ENCODE data around the gene ZNF595.
A peak's percentile ranks its signal among the peaks of the same experiment; 100 is the strongest.
"Not testable (repeated sequence)": the region's sequence is repeated elsewhere in the genome, so short reads cannot be mapped to it uniquely, and the experiment has no call there.

ZNF595 gene

DNA sequence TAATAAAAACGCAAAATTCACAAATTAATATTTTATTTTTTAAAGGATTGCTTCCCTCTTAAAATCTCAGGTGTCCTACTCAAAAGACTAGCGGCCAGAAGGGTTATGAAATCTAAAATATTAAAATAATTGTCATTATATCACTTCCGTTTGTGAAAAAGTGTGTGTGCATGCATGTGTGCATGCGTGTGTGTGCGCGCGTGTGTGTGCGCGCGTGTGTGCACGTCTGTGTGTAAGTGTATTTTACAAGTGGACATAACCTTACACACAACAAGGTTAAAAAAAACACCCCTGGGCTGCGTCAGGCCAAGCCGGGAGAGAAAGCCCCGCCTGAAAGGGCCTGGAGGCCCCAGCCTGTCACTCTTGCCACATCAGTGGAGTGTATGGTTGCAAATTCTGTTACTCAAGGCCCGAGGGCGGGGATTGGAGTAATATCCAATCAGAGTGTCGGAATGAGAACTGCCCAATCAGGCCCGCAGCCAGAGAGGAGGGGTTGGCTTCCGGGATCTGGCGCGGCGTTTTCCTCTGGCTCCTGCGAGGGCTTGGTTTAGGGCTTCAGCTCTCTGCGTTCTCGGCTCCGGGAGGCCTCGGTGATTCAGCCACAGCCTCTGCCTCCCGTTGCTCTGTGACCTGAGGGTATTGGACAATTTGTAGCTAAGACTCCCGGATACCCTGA, at the start of gene ZNF595:
ZNF595 (plus strand) TSS at position 518 of the 676 bp plus-strand sequence. CDS start 168 bp downstream, outside the sequence.
- in situ Hi-C loops (cut with MboI; ENCODE audit: low pct_unique_long_range_greater_than_20kb, low sequenced_read_pairs, unreplicated experiment); DNase-seq (ENCODE audit: low spot score): not testable (repeated sequence)

DNA sequence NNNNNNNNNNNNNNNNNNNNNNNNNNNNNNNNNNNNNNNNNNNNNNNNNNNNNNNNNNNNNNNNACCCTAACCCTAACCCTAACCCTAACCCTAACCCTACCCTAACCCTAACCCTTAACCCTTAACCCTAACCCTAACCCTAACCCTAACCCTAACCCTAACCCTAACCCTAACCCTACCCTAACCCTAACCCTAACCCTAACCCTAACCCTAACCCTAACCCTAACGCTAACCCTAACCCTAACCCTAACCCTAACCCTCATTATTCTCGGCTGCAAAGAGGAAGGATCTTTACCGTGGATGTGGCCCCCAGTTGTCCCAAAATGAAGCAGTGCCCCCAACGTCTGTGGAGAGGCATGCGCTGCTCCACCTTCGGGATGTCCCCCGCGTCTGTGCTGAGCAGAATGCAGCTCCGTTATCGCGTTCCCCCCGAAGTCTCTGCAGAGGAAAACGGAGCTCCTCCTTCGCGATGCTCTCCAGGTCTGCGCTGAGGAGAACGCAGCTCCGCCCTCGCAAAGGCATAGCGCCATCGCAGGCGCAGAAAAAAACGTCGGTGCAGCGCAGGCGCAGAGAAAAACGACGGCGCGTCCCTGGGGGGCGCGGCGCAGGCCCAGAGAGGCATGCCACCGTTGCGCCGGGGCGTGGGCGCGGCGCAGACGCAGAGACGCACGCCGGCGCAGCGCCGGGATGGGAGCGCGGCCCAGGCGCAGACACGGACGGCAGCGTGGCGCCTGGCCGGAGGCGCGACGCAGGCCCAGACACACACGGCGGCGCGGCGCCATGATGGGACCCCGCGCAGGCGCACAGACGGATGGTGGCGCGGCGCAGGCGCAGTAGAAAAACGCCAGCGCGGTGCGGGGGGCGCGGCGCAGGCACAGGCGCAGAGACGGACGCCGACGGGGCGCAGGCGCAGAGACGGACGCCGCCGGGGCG, 42.9 kb upstream of the ZNF595 start:
- in situ Hi-C loops (cut with MboI; ENCODE audit: low pct_unique_long_range_greater_than_20kb, low sequenced_read_pairs, unreplicated experiment); DNase-seq (ENCODE audit: low spot score): not testable (repeated sequence)

- in situ Hi-C loops (cut with MboI; ENCODE audit: low pct_unique_long_range_greater_than_20kb, low sequenced_read_pairs, unreplicated experiment); DNase-seq (ENCODE audit: low spot score): not testable (repeated sequence)
Measured at GRCh38 chr4:11095-11815, 41.9 kb upstream of the ZNF595 start.

GRCh38 chr4:11816-12417, 41.2 kb upstream of the ZNF595 start:
- TF ChIP-seq, protein P1, sequence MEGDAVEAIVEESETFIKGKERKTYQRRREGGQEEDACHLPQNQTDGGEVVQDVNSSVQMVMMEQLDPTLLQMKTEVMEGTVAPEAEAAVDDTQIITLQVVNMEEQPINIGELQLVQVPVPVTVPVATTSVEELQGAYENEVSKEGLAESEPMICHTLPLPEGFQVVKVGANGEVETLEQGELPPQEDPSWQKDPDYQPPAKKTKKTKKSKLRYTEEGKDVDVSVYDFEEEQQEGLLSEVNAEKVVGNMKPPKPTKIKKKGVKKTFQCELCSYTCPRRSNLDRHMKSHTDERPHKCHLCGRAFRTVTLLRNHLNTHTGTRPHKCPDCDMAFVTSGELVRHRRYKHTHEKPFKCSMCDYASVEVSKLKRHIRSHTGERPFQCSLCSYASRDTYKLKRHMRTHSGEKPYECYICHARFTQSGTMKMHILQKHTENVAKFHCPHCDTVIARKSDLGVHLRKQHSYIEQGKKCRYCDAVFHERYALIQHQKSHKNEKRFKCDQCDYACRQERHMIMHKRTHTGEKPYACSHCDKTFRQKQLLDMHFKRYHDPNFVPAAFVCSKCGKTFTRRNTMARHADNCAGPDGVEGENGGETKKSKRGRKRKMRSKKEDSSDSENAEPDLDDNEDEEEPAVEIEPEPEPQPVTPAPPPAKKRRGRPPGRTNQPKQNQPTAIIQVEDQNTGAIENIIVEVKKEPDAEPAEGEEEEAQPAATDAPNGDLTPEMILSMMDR (IDR thresholded peaks at IDR 0.05; ENCODE audit: extremely low read depth, insufficient read depth, missing control alignments) = peak; percentile 31
- in situ Hi-C loops (cut with MboI; ENCODE audit: low pct_unique_long_range_greater_than_20kb, low sequenced_read_pairs, unreplicated experiment); DNase-seq (ENCODE audit: low spot score): not testable (repeated sequence)

GRCh38 chr4:18128-18527, 35.0 kb upstream of the ZNF595 start:
- DNase-seq (ENCODE audit: low spot score); in situ Hi-C loops (cut with MboI; ENCODE audit: low pct_unique_long_range_greater_than_20kb, low sequenced_read_pairs, unreplicated experiment): not testable (repeated sequence)

DNA sequence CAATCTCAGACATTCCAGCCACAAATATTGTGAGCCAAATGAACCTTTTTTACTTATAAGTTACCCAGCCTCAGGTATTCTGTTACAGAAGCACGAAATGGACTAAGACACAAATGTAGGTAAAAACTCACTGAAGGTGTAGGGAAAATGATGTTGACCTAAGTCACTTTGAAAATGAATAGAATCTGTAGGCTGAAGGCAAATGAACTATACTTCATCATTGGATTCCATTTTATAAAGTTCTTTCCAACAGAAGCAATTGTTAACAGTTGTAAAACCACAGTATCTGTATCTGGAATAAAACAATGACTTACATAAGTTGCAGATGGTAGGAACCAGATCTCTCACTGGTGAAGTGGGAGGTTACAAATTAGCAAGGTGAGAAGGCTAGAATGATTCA, 34.5 kb upstream of the ZNF595 start:
- DNase-seq (ENCODE audit: low spot score); in situ Hi-C loops (cut with MboI; ENCODE audit: low pct_unique_long_range_greater_than_20kb, low sequenced_read_pairs, unreplicated experiment): not testable (repeated sequence)

- DNase-seq (ENCODE audit: low spot score); in situ Hi-C loops (cut with MboI; ENCODE audit: low pct_unique_long_range_greater_than_20kb, low sequenced_read_pairs, unreplicated experiment): not testable (repeated sequence)
Measured at GRCh38 chr4:22882-23281, 30.2 kb upstream of the ZNF595 start.

- in situ Hi-C loops (cut with MboI; ENCODE audit: low pct_unique_long_range_greater_than_20kb, low sequenced_read_pairs, unreplicated experiment); DNase-seq (ENCODE audit: low spot score): not testable (repeated sequence)
Measured at GRCh38 chr4:24359-24758, 28.8 kb upstream of the ZNF595 start.

- DNase-seq (ENCODE audit: low spot score); in situ Hi-C loops (cut with MboI; ENCODE audit: low pct_unique_long_range_greater_than_20kb, low sequenced_read_pairs, unreplicated experiment): not testable (repeated sequence)
Measured at GRCh38 chr4:27501-27900, 25.6 kb upstream of the ZNF595 start.

- in situ Hi-C loops (cut with MboI; ENCODE audit: low pct_unique_long_range_greater_than_20kb, low sequenced_read_pairs, unreplicated experiment); DNase-seq (ENCODE audit: low spot score): not testable (repeated sequence)
- TF ChIP-seq, protein P1 (IDR thresholded peaks at IDR 0.05; ENCODE audit: extremely low read depth, insufficient read depth, missing control alignments) = peak; percentile 13
Measured at GRCh38 chr4:28767-29542, 24.2 kb upstream of the ZNF595 start.

- in situ Hi-C loops (cut with MboI; ENCODE audit: low pct_unique_long_range_greater_than_20kb, low sequenced_read_pairs, unreplicated experiment); DNase-seq (ENCODE audit: low spot score): not testable (repeated sequence)
Measured at GRCh38 chr4:33314-33713, 19.8 kb upstream of the ZNF595 start.

GRCh38 chr4:36559-37415, 16.3 kb upstream of the ZNF595 start:
- in situ Hi-C loops (cut with MboI; ENCODE audit: low pct_unique_long_range_greater_than_20kb, low sequenced_read_pairs, unreplicated experiment); DNase-seq (ENCODE audit: low spot score): not testable (repeated sequence)

DNA sequence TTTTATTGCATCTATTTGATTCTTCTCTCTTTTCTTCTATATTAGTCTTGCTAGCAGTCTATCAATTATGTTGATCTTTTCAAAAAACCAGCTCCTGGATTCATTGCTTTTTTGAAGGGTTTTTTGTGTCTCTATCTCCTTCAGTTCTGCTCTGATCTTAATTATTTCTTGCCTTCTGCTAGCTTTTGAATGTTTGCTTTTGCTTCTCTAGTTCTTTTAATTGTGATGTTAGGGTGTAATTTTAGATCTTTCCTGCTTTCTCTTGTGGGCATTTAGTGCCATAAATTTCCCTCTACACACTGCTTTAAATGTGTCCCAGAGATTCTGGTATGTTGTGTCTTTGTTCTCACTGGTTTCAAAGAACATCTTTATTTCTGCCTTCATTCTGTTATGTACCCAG, 14.9 kb upstream of the ZNF595 start:
- in situ Hi-C loops (cut with MboI; ENCODE audit: low pct_unique_long_range_greater_than_20kb, low sequenced_read_pairs, unreplicated experiment) = not testable (repeated sequence)

More for the DNA sequence above, 14.9 kb upstream of the ZNF595 start:
- not testable (repeated sequence) for DNase-seq (ENCODE audit: low spot score)
